Esophagus muscularis mucosa (tissue), 4 donors: ENCODE measurements around the gene POP5. TPM values are rescaled to one million over a fixed set of nuclear protein-coding genes. Genes with fewer than 3 reads are reported as not detected.

Experiments used
- DNase-seq: peaks from one replicate; pipeline ENCODE4 v3.0.0-alpha.2; 2017; ENCODE audit errors: extremely low spot score
- H3K27ac ChIP-seq, 4 donors: fragments of 200-600 bp; sonication (generic); replicated peaks in 1 of 4; 1 replicate in 3 of 4; 2 replicates in 1 of 4; pipeline ENCODE4 v1.5.1; 2016 to 2019; ENCODE audit warnings: mild to moderate bottlenecking in 1 of 4
- H3K27me3 ChIP-seq, 4 donors: fragments of 200-600 bp; sonication (generic); one replicate each; pipeline versions ENCODE4 v1.5.1 to v1.6.0; 2016 to 2019
- H3K36me3 ChIP-seq, 4 donors: fragments of 200-600 bp; sonication (generic); one replicate each; pipeline ENCODE4 v1.5.1; 2016 to 2019
- H3K4me1 ChIP-seq, 4 donors: fragments of 200-600 bp; sonication (generic); one replicate each; pipeline ENCODE4 v1.5.1; 2016 to 2019
- H3K4me3 ChIP-seq, 4 donors: fragments of 200-600 bp; sonication (generic); 1 replicate in 2 of 4; 2 replicates in 2 of 4; pipeline ENCODE4 v1.5.1; 2016 to 2019; ENCODE audit warnings: mild to moderate bottlenecking in 4 of 4, moderate library complexity in 1 of 4
- H3K9me3 ChIP-seq, 4 donors: fragments of 200-600 bp; sonication (generic); 1 replicate in 3 of 4; 2 replicates in 1 of 4; pipeline ENCODE4 v1.5.1; 2016 to 2019
- CTCF ChIP-seq, 3 experiments: fragments of 200-600 bp in 2 of 3; fragments of 450-650 bp in 1 of 3; sonication (generic) in 2 of 3; IDR thresholded peaks; one replicate each; pipeline ENCODE4 v1.5.1; 2017 to 2019; ENCODE audit warnings: antibody characterized with exemption in 3 of 3, mild to moderate bottlenecking in 2 of 3, moderate library complexity in 1 of 3
- EP300 ChIP-seq: sonication (generic); formaldehyde crosslinking; IDR thresholded peaks from one replicate; pipeline ENCODE4 v1.6.1; 2017; ENCODE audit warnings: antibody characterized with exemption
- POLR2A ChIP-seq: fragments of 450-650 bp; IDR thresholded peaks from one replicate; pipeline ENCODE4 v1.6.1; 2017; ENCODE audit warnings: antibody characterized with exemption, moderate library complexity, mild to moderate bottlenecking, low read depth
- POLR2AphosphoS5 ChIP-seq, 2 donors: sonication (generic); formaldehyde crosslinking; IDR thresholded peaks; one replicate each; pipeline ENCODE4 v1.6.1; 2017; ENCODE audit warnings: antibody characterized with exemption in 2 of 2
- WGBS: methylation state at CpG from one replicate; pipeline ENCODE4 v1.1.5; 2018; 5-methylcytosine and 5-hydroxymethylcytosine counted together
- intact Hi-C: fragments of 100-400 bp; cut with DNase I; formaldehyde crosslinking; loops from one replicate; pipeline ENCODE4 v1.15.1; 2023
- total RNA-seq, 4 donors: library from RNA; depleted of rRNA; stranded (reverse); fragments of >200 nt; gene quantifications; one replicate each; pipeline versions ENCODE4 v1.1.0 to v1.2.1, GENCODE V29; 2016

The POP5 gene
- 10 to 100 TPM; 20.7 to 36.1 (median 23.1) TPM for total RNA-seq

- DNase-seq = peak; percentile 99
- peaks cover 34 to 43% (median 41%) of the 10 kb centered on the region in 4 donors for H3K36me3 ChIP-seq
- TF ChIP-seq CTCF (IDR thresholded peaks at IDR 0.05) (peak in 2 of 3 experiments; percentile 10 to 33), POLR2AphosphoS5 (IDR thresholded peaks at IDR 0.05) (peak; percentile 88 to 94), POLR2A (no peak)
- WGBS = under 1% methylated on average over 22 of the region's 56 CpGs
- H3K4me1 ChIP-seq = peaks cover 21 to 41% (median 38%) of the 10 kb centered on the region in 4 donors
- H3K27me3 ChIP-seq = no peaks in the 10 kb centered on the region
- H3K4me3 ChIP-seq = peak within 1 kb of the TSS; percentile 78 to 90 (median 84)
- intact Hi-C loops = loop anchor here (10.0 kb wide), 1 partner anchor 514 kb away; no protein-coding TSS in a partner anchor
- no peaks in the 10 kb centered on the region for H3K9me3 ChIP-seq
- H3K27ac ChIP-seq = peak within 1 kb of the TSS; percentile 64 to 81 (median 76)
Observed at GRCh38 chr12:120580787-120581723, at the start of gene POP5. TSS of gene POP5 (minus strand) at chr12:120581402. CDS start at chr12:120581362, 40 bp downstream.

- DNase-seq = no peak
- Histone ChIP-seq H3K4me3 (no peak overlapping the region), H3K36me3 (no peaks in the 10 kb centered on the region), H3K27ac (no peak overlapping the region), H3K27me3 (peaks cover 0 to 13% (median 0%) of the 10 kb centered on the region in 4 donors), H3K4me1 (no peaks in the 10 kb centered on the region), H3K9me3 (no peaks in the 10 kb centered on the region)
- TF ChIP-seq CTCF (IDR thresholded peaks at IDR 0.05) (no peak), POLR2A (no peak), EP300 (no peak), POLR2AphosphoS5 (IDR thresholded peaks at IDR 0.05) (no peak)
- WGBS = 83% methylated on average over 15 of the region's 15 CpGs
- intact Hi-C loops = no loop called here
Observed at GRCh38 chr12:120630104-120630892, 49.1 kb upstream of the POP5 start.

- 61% methylated on average over 4 of the region's 4 CpGs for WGBS
- Histone ChIP-seq H3K27me3 (peaks cover 0 to 11% (median 0%) of the 10 kb centered on the region in 4 donors), H3K4me3 (no peak overlapping the region), H3K4me1 (no peaks in the 10 kb centered on the region), H3K27ac (no peak overlapping the region), H3K9me3 (no peaks in the 10 kb centered on the region), H3K36me3 (no peaks in the 10 kb centered on the region)
- TF ChIP-seq EP300 = no peak
- no peak for TF ChIP-seq POLR2AphosphoS5 (IDR thresholded peaks at IDR 0.05)
- TF ChIP-seq POLR2A = no peak
- no peak for TF ChIP-seq CTCF (IDR thresholded peaks at IDR 0.05)
- DNase-seq = no peak
- intact Hi-C loops = no loop called here
Observed at GRCh38 chr12:120628919-120629318, 47.7 kb upstream of the POP5 start.

GRCh38 chr12:120625557-120626419 lies 44.6 kb upstream of the POP5 start:
- no peak overlapping the region for H3K27ac ChIP-seq
- intact Hi-C loops = no loop called here
- H3K27me3 ChIP-seq = peaks cover 0 to 15% (median 0%) of the 10 kb centered on the region in 4 donors
- no peaks in the 10 kb centered on the region for H3K9me3 ChIP-seq
- 86% methylated on average over 25 of the region's 26 CpGs for WGBS
- no peak for TF ChIP-seq POLR2A
- no peak for TF ChIP-seq POLR2AphosphoS5 (IDR thresholded peaks at IDR 0.05)
- no peak for TF ChIP-seq CTCF (IDR thresholded peaks at IDR 0.05)
- H3K4me3 ChIP-seq = no peak overlapping the region
- H3K4me1 ChIP-seq = no peaks in the 10 kb centered on the region
- DNase-seq = no peak
- H3K36me3 ChIP-seq = no peaks in the 10 kb centered on the region
